Cardiac muscle cell (in vitro differentiated cells and primary cell): ENCODE data around the gene NANOGP8. TPM values are rescaled to one million over a fixed set of nuclear protein-coding genes. Genes with fewer than 3 reads are reported as not detected.
"Not testable (repeated sequence)": the region's sequence is repeated elsewhere in the genome, so short reads cannot be mapped to it uniquely, and the experiment has no call there.

Experiments used
- DNase-seq, 2 donors: peaks; one replicate each; pipeline versions ENCODE4 v3.0.0 to v3.0.0-alpha.2; 2010 to 2017; ENCODE audit warnings: low read depth in 1 of 2, low spot score in 1 of 2
- H3K27ac ChIP-seq: fragments of 200-600 bp; sonication (generic); 2 replicates; pipeline ENCODE4 v1.5.1; 2016
- H3K27me3 ChIP-seq: fragments of 200-600 bp; sonication (generic); 2 replicates; pipeline ENCODE4 v1.6.0; 2016; ENCODE audit warnings: control low read depth
- H3K36me3 ChIP-seq: fragments of 200-600 bp; sonication (generic); 2 replicates; pipeline ENCODE4 v1.5.1; 2016; ENCODE audit warnings: control low read depth
- H3K4me1 ChIP-seq: fragments of 200-600 bp; sonication (generic); 2 replicates; pipeline ENCODE4 v1.8.1; 2017; ENCODE audit warnings: low read depth, mild to moderate bottlenecking, mixed run types
- H3K4me3 ChIP-seq: fragments of 200-600 bp; sonication (generic); 2 replicates; pipeline ENCODE4 v1.5.1; 2016; ENCODE audit warnings: mild to moderate bottlenecking
- H3K9me3 ChIP-seq: fragments of 200-600 bp; sonication (generic); 2 replicates; pipeline ENCODE4 v1.5.1; 2017; ENCODE audit warnings: low read depth, mild to moderate bottlenecking, control low read depth
- polyA plus RNA-seq: library from polyadenylated mRNA; unstranded; fragments of >200 nt; fragmentation: Nextera tagmentation; extraction: Ambion mirVana; gene quantifications from 2 replicates; pipeline ENCODE4 v1.2.1, GENCODE V29; 2016
- total RNA-seq: library from RNA; depleted of rRNA; stranded (reverse); fragments of >200 nt; gene quantifications from 2 replicates; pipeline ENCODE4 v1.2.3, GENCODE V29; 2016
- TF ChIP-seq, protein P1 (sequence below): IDR thresholded peaks from 2 replicates; pipeline ENCODE4 v1.5.1; 2012; ENCODE audit warnings: low read depth, mild to moderate bottlenecking, low read length

Gene NANOGP8, protein sequence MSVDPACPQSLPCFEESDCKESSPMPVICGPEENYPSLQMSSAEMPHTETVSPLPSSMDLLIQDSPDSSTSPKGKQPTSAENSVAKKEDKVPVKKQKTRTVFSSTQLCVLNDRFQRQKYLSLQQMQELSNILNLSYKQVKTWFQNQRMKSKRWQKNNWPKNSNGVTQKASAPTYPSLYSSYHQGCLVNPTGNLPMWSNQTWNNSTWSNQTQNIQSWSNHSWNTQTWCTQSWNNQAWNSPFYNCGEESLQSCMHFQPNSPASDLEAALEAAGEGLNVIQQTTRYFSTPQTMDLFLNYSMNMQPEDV
- total RNA-seq (not detected in 2 replicates), polyA plus RNA-seq (0.25 TPM in 1 of 2 replicates, not detected in the other)

GRCh38 chr15:35085176-35085919 is at the start of gene NANOGP8:
Gene NANOGP8, minus strand, starts transcription at chr15:35085295. Its CDS starts 185 bp downstream, at chr15:35085110.
- not testable (repeated sequence) for H3K27ac ChIP-seq, H3K27me3 ChIP-seq, H3K9me3 ChIP-seq, H3K36me3 ChIP-seq, DNase-seq, H3K4me3 ChIP-seq, H3K4me1 ChIP-seq

GRCh38 chr15:35134299-35134698 is 49.2 kb upstream of the NANOGP8 start:
- no peak overlapping the region for H3K4me3 ChIP-seq
- H3K27ac ChIP-seq: no peak overlapping the region
- no peaks in the 10 kb centered on the region for H3K27me3 ChIP-seq
- no peak for DNase-seq
- H3K4me1 ChIP-seq: peaks cover 4% of the 10 kb centered on the region
- no peaks in the 10 kb centered on the region for H3K36me3 ChIP-seq
- TF ChIP-seq, protein P1, sequence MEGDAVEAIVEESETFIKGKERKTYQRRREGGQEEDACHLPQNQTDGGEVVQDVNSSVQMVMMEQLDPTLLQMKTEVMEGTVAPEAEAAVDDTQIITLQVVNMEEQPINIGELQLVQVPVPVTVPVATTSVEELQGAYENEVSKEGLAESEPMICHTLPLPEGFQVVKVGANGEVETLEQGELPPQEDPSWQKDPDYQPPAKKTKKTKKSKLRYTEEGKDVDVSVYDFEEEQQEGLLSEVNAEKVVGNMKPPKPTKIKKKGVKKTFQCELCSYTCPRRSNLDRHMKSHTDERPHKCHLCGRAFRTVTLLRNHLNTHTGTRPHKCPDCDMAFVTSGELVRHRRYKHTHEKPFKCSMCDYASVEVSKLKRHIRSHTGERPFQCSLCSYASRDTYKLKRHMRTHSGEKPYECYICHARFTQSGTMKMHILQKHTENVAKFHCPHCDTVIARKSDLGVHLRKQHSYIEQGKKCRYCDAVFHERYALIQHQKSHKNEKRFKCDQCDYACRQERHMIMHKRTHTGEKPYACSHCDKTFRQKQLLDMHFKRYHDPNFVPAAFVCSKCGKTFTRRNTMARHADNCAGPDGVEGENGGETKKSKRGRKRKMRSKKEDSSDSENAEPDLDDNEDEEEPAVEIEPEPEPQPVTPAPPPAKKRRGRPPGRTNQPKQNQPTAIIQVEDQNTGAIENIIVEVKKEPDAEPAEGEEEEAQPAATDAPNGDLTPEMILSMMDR: no peak
- no peaks in the 10 kb centered on the region for H3K9me3 ChIP-seq

DNA sequence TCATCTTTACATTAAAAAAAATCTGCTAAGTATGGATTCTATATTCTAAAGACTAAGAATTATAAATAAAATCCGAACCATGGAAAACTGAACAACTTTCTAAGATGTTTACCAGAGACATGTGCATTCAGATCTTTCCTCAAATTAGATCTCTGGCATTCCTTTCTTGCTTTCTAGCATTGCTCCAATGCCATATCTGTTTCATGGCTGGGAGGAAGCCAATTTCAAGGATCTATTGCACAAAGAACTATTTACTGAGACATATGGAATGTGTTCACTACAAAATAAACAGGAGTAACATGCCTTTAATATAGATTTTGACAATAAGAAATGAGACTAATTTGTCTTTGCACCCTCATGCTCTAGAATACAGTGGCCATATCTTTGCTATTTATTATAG is 45.1 kb upstream of the NANOGP8 start:
- H3K9me3 ChIP-seq: no peaks in the 10 kb centered on the region
- H3K27ac ChIP-seq: no peak overlapping the region
- H3K36me3 ChIP-seq: no peaks in the 10 kb centered on the region
- TF ChIP-seq, protein P1: no peak
- peaks cover 4% of the 10 kb centered on the region for H3K4me1 ChIP-seq
- no peaks in the 10 kb centered on the region for H3K27me3 ChIP-seq
- H3K4me3 ChIP-seq: no peak overlapping the region
- peak in 1 of 2 donors; percentile 59 for DNase-seq

- peaks cover 2% of the 10 kb centered on the region for H3K4me1 ChIP-seq
- no peaks in the 10 kb centered on the region for H3K9me3 ChIP-seq
- TF ChIP-seq, protein P1: no peak
These were observed 44.3 kb upstream of the NANOGP8 start for GRCh38 chr15:35129361-35129760.

DNA sequence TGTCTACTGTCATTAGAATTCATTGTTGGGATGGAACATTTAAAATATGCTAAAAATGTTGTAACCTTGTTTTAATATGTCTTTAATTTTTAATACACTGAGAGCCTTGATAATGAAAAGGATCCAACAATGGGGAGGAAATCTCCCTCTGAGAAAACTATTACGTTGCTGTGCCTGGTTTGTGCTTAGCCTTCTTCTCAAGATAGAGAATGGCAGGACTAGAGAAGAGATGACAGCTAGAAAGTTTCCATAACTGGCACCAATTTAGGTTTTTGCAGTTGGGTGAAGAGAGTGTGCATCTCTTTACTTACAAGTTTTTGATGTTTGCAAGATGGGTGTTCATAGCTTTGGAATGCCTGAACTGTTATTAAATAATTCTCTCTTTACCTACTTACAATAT is 42.6 kb upstream of the NANOGP8 start:
- TF ChIP-seq, protein P1: no peak
- no peak overlapping the region for H3K4me3 ChIP-seq
- no peak for DNase-seq

More at GRCh38 chr15:35129361-35129760, 44.3 kb upstream of the NANOGP8 start:
- Histone ChIP-seq H3K27me3 (no peaks in the 10 kb centered on the region), H3K27ac (no peak overlapping the region), H3K36me3 (no peaks in the 10 kb centered on the region), H3K4me3 (no peak overlapping the region)
- no peak for DNase-seq

DNA sequence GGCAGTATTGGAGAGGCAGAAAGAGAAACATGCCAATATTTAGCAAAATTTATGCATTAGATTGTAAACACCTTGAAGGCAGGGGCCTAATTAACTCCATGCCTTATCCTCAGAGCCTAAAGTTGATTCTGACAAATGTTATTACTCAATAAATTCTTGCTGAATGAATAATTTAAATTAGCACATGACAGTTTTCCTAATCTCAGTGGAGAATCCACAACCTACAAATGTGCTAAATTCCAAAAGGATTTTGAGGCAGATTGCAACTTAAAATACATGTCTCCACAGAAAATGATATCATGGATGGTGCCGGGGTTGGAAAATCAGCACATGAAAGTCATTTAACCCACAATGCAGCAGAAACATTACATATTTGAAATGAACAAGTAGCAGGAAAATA is 41.1 kb upstream of the NANOGP8 start:
- DNase-seq: no peak
- H3K9me3 ChIP-seq: no peaks in the 10 kb centered on the region
- no peak overlapping the region for H3K27ac ChIP-seq
- TF ChIP-seq, protein P1: no peak
- H3K27me3 ChIP-seq: no peaks in the 10 kb centered on the region
- H3K4me3 ChIP-seq: no peak overlapping the region
- H3K36me3 ChIP-seq: no peaks in the 10 kb centered on the region
- no peaks in the 10 kb centered on the region for H3K4me1 ChIP-seq

More for the DNA sequence above, 42.6 kb upstream of the NANOGP8 start:
- no peaks in the 10 kb centered on the region for H3K4me1 ChIP-seq
- no peaks in the 10 kb centered on the region for H3K9me3 ChIP-seq
- H3K27ac ChIP-seq: no peak overlapping the region
- H3K27me3 ChIP-seq: no peaks in the 10 kb centered on the region
- H3K36me3 ChIP-seq: no peaks in the 10 kb centered on the region
